Measurements from ENCODE around the gene DISP3. TPM values are rescaled to one million over a fixed set of nuclear protein-coding genes. Genes with fewer than 3 reads are reported as not detected.

Gene DISP3
- total and polyA plus RNA-seq, 9 of the 15 experiments (the other 6 are each of a cell fraction or from before 2014, with no cell fraction given): 0.03 to 0.19 (median 0.15) TPM; not detected in 5

- TF ChIP-seq TFAP4 (CRISPR knock-in tag; IDR thresholded peaks at IDR 0.05; ENCODE audit: borderline replicate concordance) (peak; percentile 95), ZNF766 (CRISPR knock-in tag; conservative IDR thresholded peaks at IDR 0.05) (0 out of 2 replicates have a peak, but pooled peaks have one; percentile 18), DACH1 (IDR thresholded peaks at IDR 0.05; ENCODE audit: partially characterized antibody) (peak; percentile 39), ZNF780A (CRISPR knock-in tag; IDR thresholded peaks at IDR 0.05) (no peak), BCOR (IDR thresholded peaks at IDR 0.05) (no peak), STAT5A (IDR thresholded peaks at IDR 0.05; ENCODE audit: borderline replicate concordance, low read length) (peak; percentile 37; the same call in 1 of the 2 replicates), TAF15 (IDR thresholded peaks at IDR 0.05; ENCODE audit: low read depth, low read length) (no peak), PTTG1 (tag; IDR thresholded peaks at IDR 0.05; ENCODE audit: low read depth) (no peak), THRB (CRISPR knock-in tag; conservative IDR thresholded peaks at IDR 0.05) (0 out of 2 replicates have a peak, but pooled peaks have one; percentile 11), TCF3 (CRISPR knock-in tag; IDR thresholded peaks at IDR 0.05) (peak; percentile 85), SMC3 (conservative IDR thresholded peaks at IDR 0.05; ENCODE audit: insufficient read depth, low read depth, low read length) (no peak), HCFC1 (IDR thresholded peaks at IDR 0.05; ENCODE audit: low read depth, low read length) (no peak), JUN (IDR thresholded peaks at IDR 0.05; ENCODE audit: borderline replicate concordance, low read depth, low read length) (0 out of 2 replicates have a peak, but pooled peaks have one; percentile 52), JUN (CRISPR knock-in tag; IDR thresholded peaks at IDR 0.05; ENCODE audit: borderline replicate concordance) (no peak), PBX2 (CRISPR knock-in tag; IDR thresholded peaks at IDR 0.05; ENCODE audit: low read depth) (no peak), PBX2 (tag; conservative IDR thresholded peaks at IDR 0.05; ENCODE audit: low read depth) (no peak), SMARCB1 (IDR thresholded peaks at IDR 0.05; ENCODE audit: insufficient read length, low read depth) (no peak), ATF1 (CRISPR knock-in tag; IDR thresholded peaks at IDR 0.05) (no peak), ATF1 (tag; IDR thresholded peaks at IDR 0.05) (peak; percentile 69), POLR2G (IDR thresholded peaks at IDR 0.05; ENCODE audit: low read depth, low read length) (no peak), RBM39 (optimal IDR thresholded peaks at IDR 0.05; ENCODE audit: low read depth, low read length) (no peak), LEF1 (IDR thresholded peaks at IDR 0.05) (0 out of 2 replicates have a peak, but pooled peaks have one; percentile 33), DMBX1 (CRISPR knock-in tag; IDR thresholded peaks at IDR 0.05; ENCODE audit: borderline replicate concordance) (0 out of 2 replicates have a peak, but pooled peaks have one; percentile 53), RAD51 (IDR thresholded peaks at IDR 0.05; ENCODE audit: borderline replicate concordance, low read depth) (no peak), SOX6 (IDR thresholded peaks at IDR 0.05) (peak; percentile 28; the same call in 1 of the 2 replicates), CXXC5 (CRISPR knock-in tag; IDR thresholded peaks at IDR 0.05) (peak; percentile 67)
Measured at GRCh38 chr1:11448373-11449099, 30.4 kb upstream of the DISP3 start (continued).
